Hepatocyte (in vitro differentiated cells): ENCODE results near the gene AKR7A3. TPM values are rescaled to one million over a fixed set of nuclear protein-coding genes. Genes with fewer than 3 reads are reported as not detected.

Experiments used
- DNase-seq: peaks from one replicate; pipeline ENCODE4 v3.0.0-alpha.2; 2016; ENCODE audit warnings: low spot score
- H2AFZ ChIP-seq: fragments of 200-600 bp; sonication (generic); 2 replicates; pipeline ENCODE4 v1.6.0; 2016; ENCODE audit warnings: antibody characterized with exemption, mild to moderate bottlenecking
- H3K27ac ChIP-seq: fragments of 200-600 bp; sonication (generic); 2 replicates; pipeline ENCODE4 v1.5.1; 2016; ENCODE audit warnings: mild to moderate bottlenecking
- H3K27me3 ChIP-seq: fragments of 200-600 bp; sonication (generic); 2 replicates; pipeline ENCODE4 v1.6.1; 2016
- H3K36me3 ChIP-seq: fragments of 200-600 bp; sonication (generic); replicated peaks from 2 replicates; pipeline ENCODE4 v1.5.1; 2016; ENCODE audit warnings: low read depth; ENCODE audit not compliant: insufficient read depth
- H3K4me1 ChIP-seq: fragments of 200-600 bp; sonication (generic); 2 replicates; pipeline ENCODE4 v1.5.1; 2016; ENCODE audit warnings: mild to moderate bottlenecking, moderate library complexity; ENCODE audit not compliant: insufficient read depth
- H3K4me2 ChIP-seq: fragments of 200-600 bp; sonication (generic); 2 replicates; pipeline ENCODE4 v1.6.0; 2016
- H3K4me3 ChIP-seq: fragments of 200-600 bp; sonication (generic); 2 replicates; pipeline ENCODE4 v1.5.1; 2016; ENCODE audit warnings: mild to moderate bottlenecking
- H3K79me2 ChIP-seq: fragments of 200-600 bp; sonication (generic); 2 replicates; pipeline ENCODE4 v1.6.0; 2017; ENCODE audit warnings: mild to moderate bottlenecking
- H3K9me2 ChIP-seq: fragments of 200-600 bp; sonication (generic); replicated peaks from 2 replicates; pipeline ENCODE4 v1.6.0; 2017; ENCODE audit warnings: mild to moderate bottlenecking; ENCODE audit not compliant: insufficient read depth
- H3K9me3 ChIP-seq: fragments of 200-600 bp; sonication (generic); 2 replicates; pipeline ENCODE4 v1.5.1; 2016; ENCODE audit warnings: low read depth, mild to moderate bottlenecking
- H4K20me1 ChIP-seq: fragments of 200-600 bp; sonication (generic); 2 replicates; pipeline ENCODE4 v1.6.0; 2016; ENCODE audit warnings: mild to moderate bottlenecking; ENCODE audit not compliant: insufficient read depth, poor library complexity, severe bottlenecking
- CTCF ChIP-seq: fragments of 200-600 bp; sonication (generic); IDR thresholded peaks from 2 replicates; pipeline ENCODE4 v1.5.1; 2016; ENCODE audit warnings: antibody characterized with exemption, mild to moderate bottlenecking; ENCODE audit not compliant: poor library complexity
- EZH2 ChIP-seq: fragments of 200-600 bp; sonication (generic); IDR thresholded peaks from 2 replicates; pipeline ENCODE4 v1.6.1; 2016; ENCODE audit warnings: antibody characterized with exemption, mild to moderate bottlenecking, borderline replicate concordance
- EZH2phosphoT487 ChIP-seq: fragments of 200-600 bp; sonication (generic); IDR thresholded peaks from one replicate; pipeline ENCODE4 v1.6.1; 2018; ENCODE audit warnings: antibody characterized with exemption, mild to moderate bottlenecking, low read depth, moderate library complexity; ENCODE audit not compliant: unreplicated experiment, severe bottlenecking
- WGBS: methylation state at CpG from one replicate; pipeline ENCODE4 v1.1.6; 2016; ENCODE audit warnings: low lambda C conversion rate; ENCODE audit errors: missing lambda C conversion rate; 5-methylcytosine and 5-hydroxymethylcytosine counted together
- polyA plus RNA-seq: library from polyadenylated mRNA; unstranded; fragments of >200 nt; fragmentation: Nextera tagmentation; extraction: Ambion mirVana; gene quantifications from 2 replicates; pipeline ENCODE4 v1.2.1, GENCODE V29; 2016
- total RNA-seq: library from RNA; depleted of rRNA; stranded (reverse); fragments of >200 nt; gene quantifications from 2 replicates; pipeline ENCODE4 v1.2.3, GENCODE V29; 2014

The AKR7A3 gene
- total and polyA plus RNA-seq, 2 experiments from 2014 or later: 1.5 to 2.3 TPM

- WGBS: 16% methylated on average over 14 of the region's 14 CpGs
- peaks cover 19% of the 10 kb centered on the region for H3K4me1 ChIP-seq
These were observed 37.8 kb downstream of the AKR7A3 start for GRCh38 chr1:19250629-19251304.

DNA sequence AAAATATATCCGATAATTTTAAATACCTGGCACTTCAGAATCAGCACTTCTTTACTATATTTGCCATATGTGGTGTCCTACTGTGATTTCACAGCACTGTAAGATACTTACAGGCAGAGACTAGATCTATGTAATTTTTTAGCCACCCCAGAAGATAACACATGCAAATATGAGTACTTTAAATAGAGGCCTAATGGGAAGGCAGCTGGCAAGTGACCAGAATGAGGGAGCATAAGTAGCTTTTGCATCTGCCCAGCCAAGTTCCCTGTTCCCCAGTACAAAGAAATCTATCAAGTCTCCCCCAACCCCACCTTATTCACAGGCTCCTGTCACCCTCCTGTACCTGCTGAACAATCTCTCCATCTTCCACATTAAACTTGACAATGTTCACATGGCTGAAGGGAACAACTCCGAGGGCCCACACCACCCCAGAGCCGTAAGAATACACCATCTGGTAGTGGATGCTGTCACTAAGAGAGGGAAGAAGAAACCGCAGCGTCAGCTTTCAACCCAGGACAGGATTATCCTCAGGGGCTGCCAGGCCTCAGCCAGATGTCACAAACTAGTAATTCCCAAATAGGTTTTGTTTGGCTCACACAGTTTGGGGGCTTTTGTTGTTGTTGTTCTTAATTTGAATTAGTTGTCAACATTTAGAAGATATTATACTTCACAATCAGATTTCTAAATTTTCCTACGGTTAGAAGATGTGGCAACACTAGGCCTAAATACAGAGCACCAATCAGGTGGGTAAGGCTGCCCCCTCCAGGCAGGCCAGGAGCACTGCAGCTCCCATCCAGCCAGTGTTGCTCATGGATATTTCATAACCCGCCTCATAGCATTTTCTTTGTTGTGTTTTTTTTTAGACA is 47.7 kb downstream of the AKR7A3 start:
- Histone ChIP-seq H3K4me1 (no peaks in the 10 kb centered on the region), H3K27me3 (no peaks in the 10 kb centered on the region), H3K4me2 (no peak overlapping the region), H3K9me2 (no peaks in the 10 kb centered on the region), H4K20me1 (no peaks in the 10 kb centered on the region), H3K4me3 (no peak overlapping the region), H2AFZ (no peak overlapping the region), H3K79me2 (peaks cover 2% of the 10 kb centered on the region), H3K27ac (peak overlapping the region; percentile 20), H3K36me3 (no peaks in the 10 kb centered on the region), H3K9me3 (no peaks in the 10 kb centered on the region)
- DNase-seq: peak; percentile 80
- TF ChIP-seq CTCF (peak; percentile 95), EZH2 (no peak), EZH2phosphoT487 (no peak)
- 78% methylated on average over 7 of the region's 7 CpGs for WGBS

More at GRCh38 chr1:19250629-19251304, 37.8 kb downstream of the AKR7A3 start:
- Histone ChIP-seq H2AFZ (peak overlapping the region; percentile 93), H3K79me2 (peaks cover 82% of the 10 kb centered on the region), H3K4me2 (peak overlapping the region; percentile 93), H3K4me3 (peak overlapping the region; percentile 83), H3K9me3 (no peaks in the 10 kb centered on the region), H3K9me2 (no peaks in the 10 kb centered on the region), H3K27me3 (no peaks in the 10 kb centered on the region), H3K27ac (peak overlapping the region; percentile 98), H4K20me1 (no peaks in the 10 kb centered on the region), H3K36me3 (no peaks in the 10 kb centered on the region)
- TF ChIP-seq EZH2: no peak
- no peak for TF ChIP-seq CTCF
- no peak for TF ChIP-seq EZH2phosphoT487
- no peak for DNase-seq

DNA sequence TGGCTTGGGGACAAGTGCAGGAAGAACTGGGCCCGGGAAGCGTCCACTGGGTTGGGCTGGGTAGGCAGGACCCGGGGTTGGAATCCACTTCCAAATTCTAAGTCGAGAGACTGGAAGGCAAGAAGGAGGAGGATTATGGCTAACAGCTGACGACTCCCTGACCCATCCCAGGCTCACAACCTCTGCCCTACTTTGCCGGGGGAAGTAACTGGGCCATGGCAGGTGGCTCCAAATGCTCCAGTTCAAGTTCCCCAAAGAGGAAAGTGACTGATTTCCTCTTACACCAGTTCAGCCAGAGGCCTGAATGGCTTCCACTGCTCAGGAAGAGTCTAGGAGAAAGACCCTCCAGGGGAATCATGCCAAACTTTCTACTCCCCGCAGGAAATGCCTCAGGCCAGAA is 48.7 kb downstream of the AKR7A3 start:
- H3K4me2 ChIP-seq: no peak overlapping the region
- no peaks in the 10 kb centered on the region for H4K20me1 ChIP-seq
- 96% methylated on average over 7 of the region's 7 CpGs for WGBS
- no peaks in the 10 kb centered on the region for H3K36me3 ChIP-seq
- H3K9me3 ChIP-seq: no peaks in the 10 kb centered on the region
- H3K4me3 ChIP-seq: no peak overlapping the region
- H3K27ac ChIP-seq: no peak overlapping the region
- H2AFZ ChIP-seq: no peak overlapping the region
- no peaks in the 10 kb centered on the region for H3K27me3 ChIP-seq
- H3K4me1 ChIP-seq: no peaks in the 10 kb centered on the region
- no peak for TF ChIP-seq EZH2
- TF ChIP-seq EZH2phosphoT487: no peak
- no peak for TF ChIP-seq CTCF
- DNase-seq: no peak
- H3K9me2 ChIP-seq: no peaks in the 10 kb centered on the region
- H3K79me2 ChIP-seq: no peaks in the 10 kb centered on the region
